ENCODE measurements around the gene HPS5.

DNA sequence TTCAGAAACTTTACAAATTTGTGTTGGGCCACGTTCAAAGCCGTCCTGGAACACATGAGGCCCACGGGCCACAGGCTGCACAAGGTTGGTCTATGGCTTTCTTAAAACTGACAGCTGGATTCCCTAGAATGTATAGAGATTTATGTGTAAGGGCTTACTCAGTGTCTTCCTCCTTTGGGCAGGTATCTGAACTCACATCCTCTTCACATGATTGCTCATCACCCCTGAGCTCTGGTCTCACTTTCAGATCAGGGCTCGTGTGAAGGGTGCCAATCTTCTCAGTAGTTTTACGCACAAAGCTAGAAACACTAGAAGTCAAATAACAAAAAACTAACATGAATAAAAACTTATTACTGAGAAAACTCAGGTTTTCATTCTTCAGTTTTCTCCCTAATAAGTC is 27.1 kb downstream of the HPS5 start:
- TF ChIP-seq, protein P1, sequence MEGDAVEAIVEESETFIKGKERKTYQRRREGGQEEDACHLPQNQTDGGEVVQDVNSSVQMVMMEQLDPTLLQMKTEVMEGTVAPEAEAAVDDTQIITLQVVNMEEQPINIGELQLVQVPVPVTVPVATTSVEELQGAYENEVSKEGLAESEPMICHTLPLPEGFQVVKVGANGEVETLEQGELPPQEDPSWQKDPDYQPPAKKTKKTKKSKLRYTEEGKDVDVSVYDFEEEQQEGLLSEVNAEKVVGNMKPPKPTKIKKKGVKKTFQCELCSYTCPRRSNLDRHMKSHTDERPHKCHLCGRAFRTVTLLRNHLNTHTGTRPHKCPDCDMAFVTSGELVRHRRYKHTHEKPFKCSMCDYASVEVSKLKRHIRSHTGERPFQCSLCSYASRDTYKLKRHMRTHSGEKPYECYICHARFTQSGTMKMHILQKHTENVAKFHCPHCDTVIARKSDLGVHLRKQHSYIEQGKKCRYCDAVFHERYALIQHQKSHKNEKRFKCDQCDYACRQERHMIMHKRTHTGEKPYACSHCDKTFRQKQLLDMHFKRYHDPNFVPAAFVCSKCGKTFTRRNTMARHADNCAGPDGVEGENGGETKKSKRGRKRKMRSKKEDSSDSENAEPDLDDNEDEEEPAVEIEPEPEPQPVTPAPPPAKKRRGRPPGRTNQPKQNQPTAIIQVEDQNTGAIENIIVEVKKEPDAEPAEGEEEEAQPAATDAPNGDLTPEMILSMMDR (conservative IDR thresholded peaks at IDR 0.05; ENCODE audit: low read length): no peak
- no peak for TF ChIP-seq EZH2phosphoT487 (IDR thresholded peaks at IDR 0.05; ENCODE audit: borderline replicate concordance, low read depth, low read length)

Measured in OCI-LY7 (cell line).